Measurements from ENCODE around the gene EXOC2.

EXOC2 gene

DNA sequence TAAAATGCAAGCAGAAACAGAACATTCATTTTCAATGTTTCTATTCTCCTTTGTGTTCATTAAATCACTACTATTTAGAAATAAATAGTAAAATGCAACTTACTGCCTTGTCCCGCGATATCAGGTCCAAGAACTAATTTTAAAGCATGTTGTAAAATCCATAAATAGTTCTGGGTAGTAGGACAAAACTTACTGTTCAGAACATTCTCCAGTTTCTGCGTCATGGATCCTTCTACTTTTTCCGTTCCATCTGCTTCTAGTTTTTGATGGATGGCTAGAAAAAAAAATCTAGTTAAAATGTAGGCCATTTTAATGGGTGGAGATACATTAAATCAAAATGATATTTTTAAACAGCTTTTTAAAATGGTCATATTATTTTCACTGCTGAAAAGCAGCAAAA, 83.0 kb downstream of the EXOC2 start:
- TF ChIP-seq TAF1 (IDR thresholded peaks at IDR 0.05; ENCODE audit: borderline replicate concordance, insufficient read depth, low read length) (no peak), REST (IDR thresholded peaks at IDR 0.05; ENCODE audit: insufficient read depth in 1 of 2, low read depth in 2 of 2, low read length in 2 of 2) (no peak), POLR2AphosphoS5 (IDR thresholded peaks at IDR 0.05; ENCODE audit: low read depth, low read length) (no peak), FOXP2 (optimal IDR thresholded peaks at IDR 0.05; ENCODE audit: borderline replicate concordance, extremely low read depth, extremely low read length, insufficient read depth) (no peak), SIN3A (IDR thresholded peaks at IDR 0.05; ENCODE audit: borderline replicate concordance, insufficient read depth, low read length) (no peak)

GRCh38 chr6:606829-607379, 86.0 kb downstream of the EXOC2 start:
- TF ChIP-seq SIN3A (IDR thresholded peaks at IDR 0.05; ENCODE audit: borderline replicate concordance, insufficient read depth, low read length), result no peak
- no peak for TF ChIP-seq TAF1 (IDR thresholded peaks at IDR 0.05; ENCODE audit: borderline replicate concordance, insufficient read depth, low read length)
- TF ChIP-seq REST (IDR thresholded peaks at IDR 0.05; ENCODE audit: insufficient read depth in 1 of 2, low read depth in 2 of 2, low read length in 2 of 2), result no peak
- TF ChIP-seq POLR2AphosphoS5 (IDR thresholded peaks at IDR 0.05; ENCODE audit: low read depth, low read length), result no peak
- TF ChIP-seq FOXP2 (optimal IDR thresholded peaks at IDR 0.05; ENCODE audit: borderline replicate concordance, extremely low read depth, extremely low read length, insufficient read depth), result no peak

DNA sequence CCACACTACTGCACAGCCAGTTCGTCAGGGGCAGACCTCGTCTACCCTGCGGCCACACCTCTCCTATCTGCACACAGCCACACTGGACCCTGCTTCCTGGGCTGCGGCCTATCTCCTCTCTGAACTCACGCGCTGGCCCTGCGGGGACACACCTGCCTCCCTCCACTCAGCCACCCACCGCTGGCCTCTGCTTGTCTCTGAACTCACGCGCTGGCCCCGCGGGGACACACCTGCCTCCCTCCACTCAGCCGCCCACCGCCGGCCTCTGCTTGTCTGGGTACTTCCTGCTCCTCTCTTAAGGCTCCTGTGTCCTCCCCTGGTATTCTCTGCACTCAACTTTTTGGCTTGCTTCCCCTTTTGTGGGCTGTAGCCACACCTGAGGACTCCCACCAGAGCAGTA, 88.4 kb downstream of the EXOC2 start:
- TF ChIP-seq POLR2AphosphoS5 (IDR thresholded peaks at IDR 0.05; ENCODE audit: low read depth, low read length), result no peak
- no peak for TF ChIP-seq TAF1 (IDR thresholded peaks at IDR 0.05; ENCODE audit: borderline replicate concordance, insufficient read depth, low read length)
- no peak for TF ChIP-seq FOXP2 (optimal IDR thresholded peaks at IDR 0.05; ENCODE audit: borderline replicate concordance, extremely low read depth, extremely low read length, insufficient read depth)
- no peak for TF ChIP-seq REST (IDR thresholded peaks at IDR 0.05; ENCODE audit: insufficient read depth in 1 of 2, low read depth in 2 of 2, low read length in 2 of 2)
- no peak for TF ChIP-seq SIN3A (IDR thresholded peaks at IDR 0.05; ENCODE audit: borderline replicate concordance, insufficient read depth, low read length)

DNA sequence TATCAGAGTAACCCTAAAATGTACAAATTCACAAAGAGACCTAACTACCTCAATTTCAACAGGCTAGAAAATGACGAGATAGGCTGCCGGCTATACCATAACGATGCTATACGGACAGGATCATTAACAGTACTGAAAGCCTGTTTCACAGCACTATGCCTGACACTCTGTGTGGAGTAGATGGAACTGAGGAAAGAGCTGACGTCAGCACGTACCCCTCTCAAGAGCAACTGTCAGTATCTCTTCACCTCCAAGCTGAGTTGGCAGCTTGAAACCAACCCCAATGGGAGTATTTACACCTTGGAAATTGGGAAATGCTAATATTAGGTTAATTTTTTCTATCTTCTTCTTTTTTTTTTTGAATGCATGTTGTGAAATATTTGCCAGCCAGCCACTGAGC, 89.7 kb downstream of the EXOC2 start:
- no peak for TF ChIP-seq SIN3A (IDR thresholded peaks at IDR 0.05; ENCODE audit: borderline replicate concordance, insufficient read depth, low read length)
- no peak for TF ChIP-seq FOXP2 (optimal IDR thresholded peaks at IDR 0.05; ENCODE audit: borderline replicate concordance, extremely low read depth, extremely low read length, insufficient read depth)
- TF ChIP-seq POLR2AphosphoS5 (IDR thresholded peaks at IDR 0.05; ENCODE audit: low read depth, low read length), result no peak
- TF ChIP-seq TAF1 (IDR thresholded peaks at IDR 0.05; ENCODE audit: borderline replicate concordance, insufficient read depth, low read length), result no peak
- TF ChIP-seq REST (IDR thresholded peaks at IDR 0.05; ENCODE audit: insufficient read depth in 1 of 2, low read depth in 2 of 2, low read length in 2 of 2), result no peak
